Measurements from ENCODE around the gene CES2. TPM values are rescaled to one million over a fixed set of nuclear protein-coding genes. Genes with fewer than 3 reads are reported as not detected.

Gene CES2
- total RNA-seq, 4 donors from 2014 or later, result 49.7 to 69.4 (median 53.6) TPM

GRCh38 chr16:66927918-66928649 lies 7.2 kb upstream of the CES2 start:
- peak overlapping the region; percentile 29 to 91 (median 82) for H3K27ac ChIP-seq
- no peak for DNase-seq
- no peak for TF ChIP-seq POLR2A (IDR thresholded peaks at IDR 0.05)
- TF ChIP-seq CTCF (IDR thresholded peaks at IDR 0.05), result no peak
- H3K27me3 ChIP-seq, result no peaks in the 10 kb centered on the region
- H3K9me3 ChIP-seq, result no peaks in the 10 kb centered on the region
- H3K4me3 ChIP-seq (replicated peaks in 1 of 3), result no peak overlapping the region
- 96% methylated on average over 3 to 7 of the region's 8 CpGs for WGBS, 2 donors
- H3K4me1 ChIP-seq, result peaks cover 31 to 56% of the 10 kb centered on the region in 2 donors
- intact Hi-C loops (cut with DNase I), result loop anchor here (2.0 kb wide), 1 partner anchor 33 kb away; no protein-coding TSS in a partner anchor
- no peaks in the 10 kb centered on the region for H3K36me3 ChIP-seq

GRCh38 chr16:66928702-66929388 lies 6.5 kb upstream of the CES2 start:
- no peak overlapping the region for H3K4me3 ChIP-seq (replicated peaks in 1 of 3)
- no peaks in the 10 kb centered on the region for H3K36me3 ChIP-seq
- no peaks in the 10 kb centered on the region for H3K27me3 ChIP-seq
- H3K4me1 ChIP-seq, result peaks cover 31 to 54% of the 10 kb centered on the region in 2 donors
- no peak for TF ChIP-seq POLR2A (IDR thresholded peaks at IDR 0.05)
- peak in 4 of 6 experiments; percentile 25 to 54 (median 42) for TF ChIP-seq CTCF (IDR thresholded peaks at IDR 0.05)
- DNase-seq, result peak; percentile 39 to 51
- no peaks in the 10 kb centered on the region for H3K9me3 ChIP-seq
- WGBS, 2 donors, result 70 to 81% methylated on average over 10 of the region's 10 CpGs
- peak overlapping the region in 2 of 3 donors; percentile 29 to 91 for H3K27ac ChIP-seq
- intact Hi-C loops (cut with DNase I), result loop anchor here (2.0 kb wide), 1 partner anchor 34 kb away; no protein-coding TSS in a partner anchor

- intact Hi-C loops (cut with DNase I), result no loop called here
- no peak overlapping the region for H3K4me3 ChIP-seq (replicated peaks in 1 of 3)
- 51 to 59% methylated on average over 3 to 4 of the region's 4 CpGs for WGBS, 2 donors
- H3K36me3 ChIP-seq, result no peaks in the 10 kb centered on the region
- TF ChIP-seq CTCF (IDR thresholded peaks at IDR 0.05) (no peak), POLR2A (IDR thresholded peaks at IDR 0.05) (no peak)
- no peak overlapping the region for H3K27ac ChIP-seq
- H3K9me3 ChIP-seq, result no peaks in the 10 kb centered on the region
- H3K4me1 ChIP-seq, result peaks cover 20 to 42% of the 10 kb centered on the region in 2 donors
- DNase-seq, result peak; percentile 65 to 69
- no peaks in the 10 kb centered on the region for H3K27me3 ChIP-seq
These were observed 5.1 kb upstream of the CES2 start for GRCh38 chr16:66930189-66930588.

GRCh38 chr16:66931665-66932064 lies 3.7 kb upstream of the CES2 start:
- peaks cover 27 to 41% of the 10 kb centered on the region in 2 donors for H3K4me1 ChIP-seq
- no peak overlapping the region for H3K27ac ChIP-seq
- WGBS, 2 donors, result 90 to 97% methylated on average over 2 of the region's 2 CpGs
- DNase-seq, result no peak
- H3K36me3 ChIP-seq, result no peaks in the 10 kb centered on the region
- no peaks in the 10 kb centered on the region for H3K27me3 ChIP-seq
- no peaks in the 10 kb centered on the region for H3K9me3 ChIP-seq
- intact Hi-C loops (cut with DNase I), result no loop called here
- H3K4me3 ChIP-seq (replicated peaks in 1 of 3), result no peak overlapping the region
- no peak for TF ChIP-seq POLR2A (IDR thresholded peaks at IDR 0.05)
- no peak for TF ChIP-seq CTCF (IDR thresholded peaks at IDR 0.05)

GRCh38 chr16:66932076-66932475 lies 3.2 kb upstream of the CES2 start:
- TF ChIP-seq POLR2A (IDR thresholded peaks at IDR 0.05) (no peak), CTCF (IDR thresholded peaks at IDR 0.05) (no peak)
- H3K9me3 ChIP-seq, result no peaks in the 10 kb centered on the region
- peaks cover 25 to 38% of the 10 kb centered on the region in 2 donors for H3K4me1 ChIP-seq
- intact Hi-C loops (cut with DNase I), result no loop called here
- no peak overlapping the region for H3K4me3 ChIP-seq (replicated peaks in 1 of 3)
- H3K27ac ChIP-seq, result no peak overlapping the region
- no peak for DNase-seq
- no peaks in the 10 kb centered on the region for H3K27me3 ChIP-seq
- H3K36me3 ChIP-seq, result no peaks in the 10 kb centered on the region
- WGBS, 2 donors, result 88 to 96% methylated on average over 4 of the region's 4 CpGs

All from thyroid gland (tissue), 4 donors.